Rectal smooth muscle tissue (tissue), 1 donor: Measurements from ENCODE around the gene GAGE13.
A peak's percentile ranks its signal among the peaks of the same experiment; 100 is the strongest.
"Not testable (repeated sequence)": the region's sequence is repeated elsewhere in the genome, so short reads cannot be mapped to it uniquely, and the experiment has no call there.

ENCODE experiments used
- H3K27ac ChIP-seq: one replicate; pipeline ENCODE4 v1.7.0; 2013; ENCODE audit warnings: low read depth, low read length, inconsistent platforms
- H3K27me3 ChIP-seq: one replicate; pipeline ENCODE4 v1.7.0; 2013; ENCODE audit warnings: low read length; ENCODE audit not compliant: control insufficient read depth, insufficient read depth
- H3K36me3 ChIP-seq: one replicate; pipeline ENCODE4 v1.7.0; 2013; ENCODE audit warnings: low read length; ENCODE audit not compliant: control insufficient read depth, insufficient read depth
- H3K4me1 ChIP-seq: one replicate; pipeline ENCODE4 v1.7.0; 2013; ENCODE audit warnings: low read length; ENCODE audit not compliant: control insufficient read depth, insufficient read depth
- H3K4me3 ChIP-seq: one replicate; pipeline ENCODE4 v1.7.0; 2013; ENCODE audit warnings: low read length
- H3K9ac ChIP-seq: one replicate; pipeline ENCODE4 v1.7.0; 2013; ENCODE audit warnings: low read length

GAGE13 gene

GRCh38 chrX:49307775-49308174 lies 23.6 kb upstream of the GAGE13 start:
- not testable (repeated sequence) for H3K36me3 ChIP-seq, H3K4me1 ChIP-seq, H3K27ac ChIP-seq, H3K27me3 ChIP-seq, H3K9ac ChIP-seq, H3K4me3 ChIP-seq

GRCh38 chrX:49308604-49309269 lies 22.6 kb upstream of the GAGE13 start:
- H3K9ac ChIP-seq, result no peak overlapping the region
- peak overlapping the region; percentile 50 for H3K27ac ChIP-seq
- H3K36me3 ChIP-seq, result no peaks in the 10 kb centered on the region
- H3K4me3 ChIP-seq, result peak overlapping the region; percentile 55
- H3K27me3 ChIP-seq, result no peaks in the 10 kb centered on the region
- no peaks in the 10 kb centered on the region for H3K4me1 ChIP-seq

DNA sequence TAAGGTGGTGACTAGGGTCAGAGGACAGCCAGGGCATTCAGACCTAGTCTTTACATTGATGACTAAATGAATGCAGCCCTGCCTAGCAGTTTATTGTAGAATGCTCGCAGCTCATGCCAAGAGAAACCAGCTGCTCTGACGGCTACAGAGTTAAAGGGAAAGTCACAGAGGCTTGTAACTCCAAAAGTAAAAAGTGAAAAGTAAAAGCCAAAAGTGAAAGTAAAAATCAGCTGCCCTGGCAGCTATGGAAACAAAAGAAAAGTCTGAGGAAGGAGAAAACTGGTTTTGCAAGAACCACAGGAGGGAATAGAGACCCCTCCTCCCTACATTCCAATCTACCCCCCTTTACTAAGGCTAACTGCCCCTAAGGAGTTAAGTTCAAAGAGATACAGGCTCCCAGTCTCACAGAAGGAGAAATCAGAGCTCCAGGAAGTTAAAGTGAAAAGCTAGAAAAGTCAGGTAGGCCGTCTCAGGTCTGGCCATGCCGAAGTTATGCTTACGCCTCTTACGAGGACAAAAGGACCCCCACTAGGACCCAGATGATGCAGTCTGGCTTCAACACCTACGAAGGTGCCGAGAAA lies 21.9 kb upstream of the GAGE13 start:
- H3K36me3 ChIP-seq, result no peaks in the 10 kb centered on the region
- no peak overlapping the region for H3K9ac ChIP-seq
- H3K27ac ChIP-seq, result peak overlapping the region; percentile 50

GRCh38 chrX:49310371-49310770 lies 21.0 kb upstream of the GAGE13 start:
- H3K4me3 ChIP-seq, result no peak overlapping the region
- no peak overlapping the region for H3K9ac ChIP-seq
- H3K27ac ChIP-seq, result no peak overlapping the region

More for the DNA sequence above, 21.9 kb upstream of the GAGE13 start:
- peak overlapping the region; percentile 55 for H3K4me3 ChIP-seq
- H3K27me3 ChIP-seq, result no peaks in the 10 kb centered on the region
- H3K4me1 ChIP-seq, result no peaks in the 10 kb centered on the region

DNA sequence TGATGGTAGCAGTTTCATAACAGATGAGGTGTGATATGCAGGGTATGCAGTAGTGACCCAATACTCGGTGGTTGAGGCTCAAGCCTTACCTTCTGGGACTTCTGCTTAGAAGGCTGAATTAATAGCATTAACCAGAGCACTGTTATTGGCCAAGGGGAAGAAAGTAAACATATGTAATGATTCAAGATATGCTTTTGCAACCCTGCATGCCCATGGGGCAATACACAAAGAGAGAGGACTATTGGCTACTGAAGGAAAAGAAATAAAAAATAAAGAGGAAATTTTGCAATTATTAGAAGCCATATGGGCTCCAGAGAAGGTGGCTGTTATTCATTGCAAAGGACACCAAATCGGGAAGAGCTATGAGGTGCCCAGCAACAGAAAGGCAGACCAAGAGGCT lies 19.2 kb upstream of the GAGE13 start:
- H3K9ac ChIP-seq, result no peak overlapping the region
- no peaks in the 10 kb centered on the region for H3K27me3 ChIP-seq
- no peak overlapping the region for H3K4me3 ChIP-seq
- H3K4me1 ChIP-seq, result no peaks in the 10 kb centered on the region
- H3K27ac ChIP-seq, result no peak overlapping the region
- H3K36me3 ChIP-seq, result no peaks in the 10 kb centered on the region

More at GRCh38 chrX:49310371-49310770, 21.0 kb upstream of the GAGE13 start:
- Histone ChIP-seq H3K4me1 (no peaks in the 10 kb centered on the region), H3K27me3 (no peaks in the 10 kb centered on the region), H3K36me3 (no peaks in the 10 kb centered on the region)

DNA sequence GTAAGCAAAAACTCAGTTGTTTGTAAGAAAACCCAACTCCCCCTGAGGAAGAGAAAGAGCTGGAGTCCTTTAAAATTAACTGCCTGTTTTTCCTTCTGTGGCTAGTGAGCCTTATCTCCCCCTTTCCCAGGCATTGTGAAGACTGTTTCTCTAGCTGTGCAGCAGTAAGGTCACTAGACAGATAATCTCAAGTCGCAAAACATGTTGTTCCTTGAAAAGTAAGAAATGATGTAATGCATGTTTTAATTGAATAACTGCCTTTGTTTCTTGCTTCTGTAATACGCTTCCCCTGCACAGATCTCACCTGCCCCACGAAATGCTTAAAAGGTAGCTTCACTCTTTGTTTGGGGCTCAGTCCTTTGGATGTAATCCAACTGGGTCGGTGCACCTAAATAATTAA lies 15.3 kb upstream of the GAGE13 start:
- no peak overlapping the region for H3K9ac ChIP-seq
- H3K27ac ChIP-seq, result no peak overlapping the region
- no peaks in the 10 kb centered on the region for H3K36me3 ChIP-seq
- H3K27me3 ChIP-seq, result no peaks in the 10 kb centered on the region
- no peak overlapping the region for H3K4me3 ChIP-seq
- no peaks in the 10 kb centered on the region for H3K4me1 ChIP-seq

DNA sequence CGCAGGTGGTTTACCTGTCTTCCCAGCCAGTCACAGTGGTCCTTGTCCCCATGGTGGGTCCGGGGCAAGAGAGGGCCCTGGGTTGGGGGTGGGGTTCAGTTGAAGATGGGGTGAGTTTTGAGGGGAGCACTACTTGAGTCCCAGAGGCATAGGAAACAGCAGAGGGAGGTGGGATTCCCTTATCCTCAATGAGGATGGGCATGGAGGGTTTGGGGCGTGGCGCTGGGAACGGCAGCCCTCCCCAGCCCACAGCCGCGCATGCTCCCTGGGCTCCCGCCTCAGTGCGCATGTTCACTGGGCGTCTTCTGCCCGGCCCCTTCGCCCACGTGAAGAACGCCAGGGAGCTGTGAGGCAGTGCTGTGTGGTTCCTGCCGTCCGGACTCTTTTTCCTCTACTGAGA lies 9.6 kb upstream of the GAGE13 start, which contains the start of gene GAGE12J:
Gene GAGE12J (plus strand): TSS at position 301 of the 400 bp plus-strand sequence. CDS start 1,157 bp downstream, outside the sequence.
- not testable (repeated sequence) for H3K27ac ChIP-seq, H3K36me3 ChIP-seq, H3K4me1 ChIP-seq, H3K9ac ChIP-seq, H3K27me3 ChIP-seq, H3K4me3 ChIP-seq

DNA sequence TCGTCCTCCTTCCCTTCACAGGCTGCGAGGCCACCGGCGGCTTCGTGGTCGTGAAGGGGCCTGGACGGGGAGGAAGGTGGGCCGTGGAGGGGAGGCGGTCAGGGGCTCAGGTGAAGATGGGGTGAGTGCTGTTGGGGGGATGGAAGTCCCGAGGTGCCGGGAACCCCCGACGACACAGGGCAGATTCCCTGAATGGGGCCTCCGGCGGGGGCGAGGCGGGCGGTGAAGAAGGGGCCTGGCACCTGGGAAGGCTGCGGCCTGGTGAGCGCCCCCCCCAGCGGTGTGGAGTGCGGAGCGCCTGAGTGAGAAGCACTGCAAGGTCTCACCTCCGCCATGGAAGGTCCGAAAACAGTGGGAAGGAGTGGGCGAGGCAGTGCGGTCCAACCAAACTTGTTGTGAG lies 9.1 kb upstream of the GAGE13 start:
- H3K4me1 ChIP-seq, H3K9ac ChIP-seq, H3K36me3 ChIP-seq, H3K27ac ChIP-seq, H3K27me3 ChIP-seq, H3K4me3 ChIP-seq: not testable (repeated sequence)

DNA sequence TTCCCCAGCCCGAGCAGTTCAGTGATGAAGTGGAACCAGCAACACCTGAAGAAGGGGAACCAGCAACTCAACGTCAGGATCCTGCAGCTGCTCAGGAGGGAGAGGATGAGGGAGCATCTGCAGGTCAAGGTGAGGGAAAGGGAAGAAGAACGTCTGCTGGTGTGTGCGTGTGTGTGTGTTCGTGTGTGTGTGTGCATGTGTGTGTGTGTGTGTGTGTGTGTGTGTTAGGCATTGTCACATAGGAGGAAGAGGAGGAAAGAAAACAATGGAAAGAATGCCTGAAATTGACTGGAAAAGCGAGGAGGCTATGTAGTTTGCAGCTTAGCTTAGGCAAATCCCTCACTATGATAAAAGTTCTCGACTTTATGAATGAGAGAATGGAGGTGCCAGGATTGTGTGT lies 7.6 kb upstream of the GAGE13 start:
- not testable (repeated sequence) for H3K27me3 ChIP-seq, H3K4me3 ChIP-seq, H3K4me1 ChIP-seq, H3K36me3 ChIP-seq, H3K27ac ChIP-seq, H3K9ac ChIP-seq

- H3K4me3 ChIP-seq, H3K9ac ChIP-seq, H3K27ac ChIP-seq, H3K36me3 ChIP-seq, H3K4me1 ChIP-seq, H3K27me3 ChIP-seq: not testable (repeated sequence)
These were observed 961 bp upstream of the GAGE13 start for GRCh38 chrX:49330421-49330820.

DNA sequence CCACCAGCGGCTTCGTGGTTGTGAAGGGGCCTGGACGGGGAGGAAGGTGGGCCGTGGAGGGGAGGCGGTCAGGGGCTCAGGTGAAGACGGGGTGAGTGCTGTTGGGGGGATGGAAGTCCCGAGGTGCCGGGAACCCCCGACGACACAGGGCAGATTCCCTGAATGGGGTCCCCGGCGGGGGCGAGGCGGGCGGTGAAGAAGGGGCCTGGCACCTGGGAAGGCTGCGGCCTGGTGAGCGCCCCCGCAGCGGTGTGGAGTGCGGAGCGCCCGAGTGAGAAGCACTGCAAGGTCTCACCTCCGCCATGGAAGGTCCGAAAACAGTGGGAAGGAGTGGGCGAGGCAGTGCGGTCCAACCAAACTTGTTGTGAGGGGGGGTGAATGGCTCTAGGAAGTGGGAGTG lies 459 bp downstream of the GAGE13 start:
- H3K27me3 ChIP-seq, H3K4me3 ChIP-seq, H3K27ac ChIP-seq, H3K36me3 ChIP-seq, H3K9ac ChIP-seq, H3K4me1 ChIP-seq: not testable (repeated sequence)

GRCh38 chrX:49341449-49341848 lies 10.1 kb downstream of the GAGE13 start:
- H3K36me3 ChIP-seq, H3K27ac ChIP-seq, H3K4me1 ChIP-seq, H3K9ac ChIP-seq, H3K4me3 ChIP-seq, H3K27me3 ChIP-seq: not testable (repeated sequence)

DNA sequence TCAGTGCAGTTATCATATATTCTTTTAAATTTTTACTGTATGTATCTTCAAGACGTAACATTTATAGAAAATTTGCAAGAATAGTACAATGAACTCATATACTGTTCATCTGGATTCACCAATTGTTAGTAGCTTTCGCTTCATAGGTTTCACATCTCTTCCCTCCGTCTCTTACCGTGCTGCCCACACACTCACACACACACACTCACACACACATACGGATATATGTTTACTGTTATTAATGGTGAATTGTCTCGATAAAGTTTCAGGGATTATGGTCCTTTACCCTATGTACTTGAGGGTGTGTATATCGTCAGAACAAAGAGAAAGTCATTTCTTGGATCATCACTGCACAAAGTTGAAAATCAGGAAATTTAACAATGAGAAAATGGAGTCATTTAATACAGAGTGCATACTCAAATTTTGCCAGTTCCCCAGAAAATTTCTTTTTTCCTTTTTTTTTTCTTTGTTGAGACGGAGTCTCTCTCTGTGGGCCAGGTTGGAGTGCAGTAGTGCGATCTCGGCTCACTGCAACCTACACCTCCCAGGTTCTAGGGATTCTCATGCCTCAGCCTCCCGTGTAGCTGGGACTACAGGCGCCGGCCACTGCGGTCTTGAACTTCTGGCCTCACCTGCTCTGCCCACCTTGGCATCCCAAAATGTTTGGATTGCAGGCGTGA lies 13.3 kb downstream of the GAGE13 start:
- H3K27ac ChIP-seq, H3K27me3 ChIP-seq, H3K4me1 ChIP-seq, H3K36me3 ChIP-seq, H3K4me3 ChIP-seq, H3K9ac ChIP-seq: not testable (repeated sequence)
